Keratinocyte (primary cell): ENCODE measurements around the gene SDS. TPM values are rescaled to one million over a fixed set of nuclear protein-coding genes. Genes with fewer than 3 reads are reported as not detected.

ENCODE experiments used
- DNase-seq: peaks from one replicate; pipeline ENCODE4 v3.0.0-alpha.2; 2011; ENCODE audit warnings: low read depth, missing footprints, low spot score
- FAIRE-seq: peaks from 2 replicates; lab custom pipeline; 2011; peaks lifted over from hg19 to GRCh38; lab: Jason Lieb, UNC
- H2AFZ ChIP-seq: 2 replicates; pipeline ENCODE4 v1.6.0; 2012; ENCODE audit warnings: low read length, control low read depth, inconsistent platforms; ENCODE audit not compliant: control insufficient read depth
- H3K27ac ChIP-seq: 2 replicates; pipeline ENCODE4 v1.5.1; 2011; ENCODE audit warnings: low read length; ENCODE audit not compliant: control insufficient read depth, insufficient read depth
- H3K27me3 ChIP-seq: 3 replicates; pipeline ENCODE4 v1.6.0; 2011; ENCODE audit warnings: low read length; ENCODE audit not compliant: control insufficient read depth, insufficient read depth; ENCODE audit errors: extremely low read depth
- H3K36me3 ChIP-seq, 2 experiments: 2 replicates in 1 of 2; 3 replicates in 1 of 2; pipeline ENCODE4 v1.5.1; 2011; ENCODE audit warnings: low read length in 2 of 2, mild to moderate bottlenecking in 1 of 2; ENCODE audit not compliant: control insufficient read depth in 2 of 2, insufficient read depth in 2 of 2; ENCODE audit errors: extremely low read depth in 1 of 2
- H3K4me1 ChIP-seq: 3 replicates; pipeline ENCODE4 v1.5.1; 2011; ENCODE audit warnings: low read length; ENCODE audit not compliant: control insufficient read depth, insufficient read depth; ENCODE audit errors: extremely low read depth
- H3K4me2 ChIP-seq: 3 replicates; pipeline ENCODE4 v1.6.0; 2011; ENCODE audit warnings: low read depth, low read length; ENCODE audit not compliant: control insufficient read depth, insufficient read depth; ENCODE audit errors: extremely low read depth
- H3K4me3 ChIP-seq, 3 experiments: fragments of 200-600 bp in 1 of 3; sonication (generic) in 1 of 3; 2 replicates in 2 of 3; 3 replicates in 1 of 3; pipeline ENCODE4 v1.5.1; 2011 to 2016; ENCODE audit warnings: low read length in 3 of 3, mild to moderate bottlenecking in 3 of 3, control low read depth in 2 of 3, inconsistent platforms in 1 of 3, low read depth in 1 of 3, mixed read lengths in 1 of 3, mixed run types in 1 of 3, moderate library complexity in 1 of 3; ENCODE audit not compliant: control insufficient read depth in 2 of 3, insufficient read depth in 2 of 3; ENCODE audit errors: extremely low read depth in 1 of 3
- H3K79me2 ChIP-seq: 2 replicates; pipeline ENCODE4 v1.6.0; 2012; ENCODE audit warnings: low read length; ENCODE audit not compliant: control insufficient read depth, insufficient read depth
- H3K9ac ChIP-seq: 3 replicates; pipeline ENCODE4 v1.6.0; 2011; ENCODE audit warnings: low read length; ENCODE audit not compliant: control insufficient read depth, insufficient read depth; ENCODE audit errors: extremely low read depth
- H3K9me1 ChIP-seq: 3 replicates; pipeline ENCODE4 v1.6.0; 2011; ENCODE audit warnings: low read length; ENCODE audit not compliant: control insufficient read depth, insufficient read depth; ENCODE audit errors: extremely low read depth
- H3K9me3 ChIP-seq: 2 replicates; pipeline ENCODE4 v1.5.1; 2012; ENCODE audit warnings: low read depth, low read length; ENCODE audit not compliant: control insufficient read depth
- H4K20me1 ChIP-seq: 3 replicates; pipeline ENCODE4 v1.6.0; 2011; ENCODE audit warnings: low read length; ENCODE audit not compliant: control insufficient read depth, insufficient read depth; ENCODE audit errors: extremely low read depth
- CTCF ChIP-seq, 3 experiments: IDR thresholded peaks in 1 of 3; conservative IDR thresholded peaks in 1 of 3; optimal IDR thresholded peaks in 1 of 3; 2 replicates in 2 of 3; 3 replicates in 1 of 3; pipeline versions ENCODE3 to v1.5.1; 2011; ENCODE audit warnings: low read length in 3 of 3, mild to moderate bottlenecking in 3 of 3, moderate library complexity in 2 of 3, control low read depth in 1 of 3, inconsistent platforms in 1 of 3; ENCODE audit not compliant: insufficient read depth in 2 of 3; ENCODE audit errors: extremely low read depth in 1 of 3
- EZH2 ChIP-seq: IDR thresholded peaks from one replicate; pipeline ENCODE4 v1.6.1; 2012; ENCODE audit warnings: inconsistent platforms, mild to moderate bottlenecking, low read length, moderate library complexity
- dilution Hi-C: fragments of 300-500 bp; cut with MboI; formaldehyde crosslinking; loops from one replicate; pipeline ENCODE4 v1.7.0; 2020; ENCODE audit warnings: low sequenced_read_pairs; ENCODE audit not compliant: extremely low pct_ligation_motif_present
- polyA plus RNA-seq, 5 experiments: library from polyadenylated mRNA; depleted of rRNA in 3 of 5; stranded (reverse) in 3 of 5; stranded (forward) in 1 of 5; unstranded in 1 of 5; fragments of >200 nt; gene quantifications; 1 replicate in 1 of 5; 2 replicates in 3 of 5; 3 replicates in 1 of 5; pipeline versions ENCODE4 v1.2.1 to v1.2.3, GENCODE V29; 2011 to 2012; ENCODE audit warnings: missing spikeins in 2 of 5, low read depth in 1 of 5, low replicate concordance in 1 of 5

The SDS gene
- polyA plus RNA-seq, 1 donor (not counting 4 experiments of a cell fraction or from before 2014, with no cell fraction given): not detected

GRCh38 chr12:113422030-113422885 lies 18.6 kb upstream of the SDS start, which contains the start of gene SDSL:
Gene SDSL, plus strand, starts transcription at chr12:113422380. Its CDS starts 5,603 bp downstream, at chr12:113427983.
- peak within 1 kb of the TSS; percentile 78 for H3K4me2 ChIP-seq
- TF ChIP-seq EZH2: no peak
- TF ChIP-seq CTCF (optimal IDR thresholded peaks at IDR 0.05 in 1 of 3, IDR thresholded peaks at IDR 0.05 in 1 of 3, conservative IDR thresholded peaks at IDR 0.05 in 1 of 3; ENCODE audit: extremely low read depth in 1 of 3, insufficient read depth in 2 of 3, low read length in 3 of 3): no peak
- peaks cover 5% of the 10 kb centered on the region for H3K27me3 ChIP-seq
- H3K36me3 ChIP-seq: no peaks in the 10 kb centered on the region
- FAIRE-seq (peak; percentile 77), DNase-seq (peak; percentile 35)
- H3K4me3 ChIP-seq: peak within 1 kb of the TSS; percentile 48 to 70 (median 64)
- no peak within 1 kb of the TSS for H3K27ac ChIP-seq
- H3K9me3 ChIP-seq: no peaks in the 10 kb centered on the region
- H3K9me1 ChIP-seq: no peaks in the 10 kb centered on the region
- peaks cover 12% of the 10 kb centered on the region for H3K4me1 ChIP-seq
- H4K20me1 ChIP-seq: no peaks in the 10 kb centered on the region
- peak within 1 kb of the TSS; percentile 79 for H2AFZ ChIP-seq
- peak within 1 kb of the TSS; percentile 67 for H3K9ac ChIP-seq
- dilution Hi-C loops: no loop called here
- no peaks in the 10 kb centered on the region for H3K79me2 ChIP-seq

GRCh38 chr12:113420996-113421595 lies 17.4 kb upstream of the SDS start:
- no peak for DNase-seq
- dilution Hi-C loops: no loop called here
- H3K9ac ChIP-seq: no peak overlapping the region
- no peak overlapping the region for H2AFZ ChIP-seq
- TF ChIP-seq EZH2: no peak
- no peak for TF ChIP-seq CTCF (optimal IDR thresholded peaks at IDR 0.05 in 1 of 3, IDR thresholded peaks at IDR 0.05 in 1 of 3, conservative IDR thresholded peaks at IDR 0.05 in 1 of 3; ENCODE audit: extremely low read depth in 1 of 3, insufficient read depth in 2 of 3, low read length in 3 of 3)
- no peaks in the 10 kb centered on the region for H3K9me3 ChIP-seq
- H3K9me1 ChIP-seq: no peaks in the 10 kb centered on the region
- no peak overlapping the region for H3K4me3 ChIP-seq
- no peak overlapping the region for H3K4me2 ChIP-seq
- H3K27ac ChIP-seq: no peak overlapping the region
- H3K4me1 ChIP-seq: peaks cover 12% of the 10 kb centered on the region
- H3K36me3 ChIP-seq: no peaks in the 10 kb centered on the region
- no peaks in the 10 kb centered on the region for H4K20me1 ChIP-seq
- FAIRE-seq: no peak
- H3K27me3 ChIP-seq: peaks cover 5% of the 10 kb centered on the region
- no peaks in the 10 kb centered on the region for H3K79me2 ChIP-seq
